Activated CD8-positive, alpha-beta memory T cell treated with anti-CD3 and anti-CD28 coated beads, Interleukin-2, amount 50 U/mL, for 1 hour (primary cell): Measurements from ENCODE around the gene CDKN2B-AS1.

Source experiments
- DNase-seq: peaks from one replicate; pipeline ENCODE4 v3.0.0-alpha.2; 2020; ENCODE audit errors: extremely low read depth

CDKN2B-AS1 gene

GRCh38 chr9:22005702-22006606 is 11.4 kb downstream of the CDKN2B-AS1 start:
- no peak for DNase-seq

- DNase-seq, result no peak
Observed at GRCh38 chr9:22008384-22008716, 13.8 kb downstream of the CDKN2B-AS1 start.

GRCh38 chr9:22008717-22009505 is 14.3 kb downstream of the CDKN2B-AS1 start, which contains the start of gene CDKN2B:
TSS of gene CDKN2B (minus strand) at chr9:22009305. CDS start at chr9:22008953, 352 bp downstream.
- DNase-seq, result no peak

GRCh38 chr9:22009506-22009867 is 14.9 kb downstream of the CDKN2B-AS1 start:
- DNase-seq, result no peak

GRCh38 chr9:22010866-22011625 is 16.5 kb downstream of the CDKN2B-AS1 start:
- no peak for DNase-seq

- DNase-seq, result no peak
Observed at GRCh38 chr9:22022396-22022795, 27.8 kb downstream of the CDKN2B-AS1 start.

GRCh38 chr9:22026696-22027095 is 32.1 kb downstream of the CDKN2B-AS1 start:
- DNase-seq, result no peak

- DNase-seq, result no peak
Observed at GRCh38 chr9:22028394-22028793, 33.8 kb downstream of the CDKN2B-AS1 start.

GRCh38 chr9:22029231-22029630 is 34.6 kb downstream of the CDKN2B-AS1 start:
- no peak for DNase-seq

- no peak for DNase-seq
Observed at GRCh38 chr9:22030101-22030598, 35.6 kb downstream of the CDKN2B-AS1 start.

- no peak for DNase-seq
Observed at GRCh38 chr9:22031655-22032411, 37.2 kb downstream of the CDKN2B-AS1 start.

- no peak for DNase-seq
Observed at GRCh38 chr9:22033012-22033630, 38.5 kb downstream of the CDKN2B-AS1 start.

GRCh38 chr9:22035591-22036011 is 41.0 kb downstream of the CDKN2B-AS1 start:
- no peak for DNase-seq

GRCh38 chr9:22036866-22037626 is 42.5 kb downstream of the CDKN2B-AS1 start:
- DNase-seq, result no peak

GRCh38 chr9:22037954-22038690 is 43.5 kb downstream of the CDKN2B-AS1 start:
- DNase-seq, result no peak

- DNase-seq, result no peak
Observed at GRCh38 chr9:22039258-22039657, 44.7 kb downstream of the CDKN2B-AS1 start.

GRCh38 chr9:22040760-22041159 is 46.2 kb downstream of the CDKN2B-AS1 start:
- DNase-seq, result no peak

GRCh38 chr9:22041344-22041743 is 46.8 kb downstream of the CDKN2B-AS1 start:
- DNase-seq, result no peak

- DNase-seq, result no peak
Observed at GRCh38 chr9:22041775-22042174, 47.2 kb downstream of the CDKN2B-AS1 start.
